Measurements from ENCODE around the gene SMARCC1.

The SMARCC1 gene

GRCh38 chr3:47628426-47628825 lies 153.3 kb downstream of the SMARCC1 start:
- no peak for TF ChIP-seq POLR2AphosphoS5 (IDR thresholded peaks at IDR 0.05; ENCODE audit: low read depth)
- H3K27ac ChIP-seq (replicated peaks): no peak overlapping the region
- DNase-seq (ENCODE audit: low read depth in 1 of 2, low spot score in 1 of 2): no peak
- H3K27me3 ChIP-seq (ENCODE audit: insufficient read depth, poor library complexity, severe bottlenecking): no peaks in the 10 kb centered on the region
- no peak overlapping the region for H3K4me3 ChIP-seq (replicated peaks; ENCODE audit: insufficient read depth, low read length)

GRCh38 chr3:47622671-47623461 lies 158.8 kb downstream of the SMARCC1 start:
- Histone ChIP-seq H3K27ac (replicated peaks) (no peak overlapping the region), H3K4me3 (replicated peaks; ENCODE audit: insufficient read depth, low read length) (no peak overlapping the region), H3K27me3 (ENCODE audit: insufficient read depth, poor library complexity, severe bottlenecking) (no peaks in the 10 kb centered on the region)
- no peak for DNase-seq (ENCODE audit: low read depth in 1 of 2, low spot score in 1 of 2)
- TF ChIP-seq GABPA (IDR thresholded peaks at IDR 0.05; ENCODE audit: low read depth) (no peak), POLR2AphosphoS5 (IDR thresholded peaks at IDR 0.05; ENCODE audit: low read depth) (no peak), SPI1 (IDR thresholded peaks at IDR 0.05; ENCODE audit: borderline replicate concordance, low read depth) (no peak)
- TF ChIP-seq, protein P1, sequence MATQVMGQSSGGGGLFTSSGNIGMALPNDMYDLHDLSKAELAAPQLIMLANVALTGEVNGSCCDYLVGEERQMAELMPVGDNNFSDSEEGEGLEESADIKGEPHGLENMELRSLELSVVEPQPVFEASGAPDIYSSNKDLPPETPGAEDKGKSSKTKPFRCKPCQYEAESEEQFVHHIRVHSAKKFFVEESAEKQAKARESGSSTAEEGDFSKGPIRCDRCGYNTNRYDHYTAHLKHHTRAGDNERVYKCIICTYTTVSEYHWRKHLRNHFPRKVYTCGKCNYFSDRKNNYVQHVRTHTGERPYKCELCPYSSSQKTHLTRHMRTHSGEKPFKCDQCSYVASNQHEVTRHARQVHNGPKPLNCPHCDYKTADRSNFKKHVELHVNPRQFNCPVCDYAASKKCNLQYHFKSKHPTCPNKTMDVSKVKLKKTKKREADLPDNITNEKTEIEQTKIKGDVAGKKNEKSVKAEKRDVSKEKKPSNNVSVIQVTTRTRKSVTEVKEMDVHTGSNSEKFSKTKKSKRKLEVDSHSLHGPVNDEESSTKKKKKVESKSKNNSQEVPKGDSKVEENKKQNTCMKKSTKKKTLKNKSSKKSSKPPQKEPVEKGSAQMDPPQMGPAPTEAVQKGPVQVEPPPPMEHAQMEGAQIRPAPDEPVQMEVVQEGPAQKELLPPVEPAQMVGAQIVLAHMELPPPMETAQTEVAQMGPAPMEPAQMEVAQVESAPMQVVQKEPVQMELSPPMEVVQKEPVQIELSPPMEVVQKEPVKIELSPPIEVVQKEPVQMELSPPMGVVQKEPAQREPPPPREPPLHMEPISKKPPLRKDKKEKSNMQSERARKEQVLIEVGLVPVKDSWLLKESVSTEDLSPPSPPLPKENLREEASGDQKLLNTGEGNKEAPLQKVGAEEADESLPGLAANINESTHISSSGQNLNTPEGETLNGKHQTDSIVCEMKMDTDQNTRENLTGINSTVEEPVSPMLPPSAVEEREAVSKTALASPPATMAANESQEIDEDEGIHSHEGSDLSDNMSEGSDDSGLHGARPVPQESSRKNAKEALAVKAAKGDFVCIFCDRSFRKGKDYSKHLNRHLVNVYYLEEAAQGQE (IDR thresholded peaks at IDR 0.05; ENCODE audit: insufficient replicate concordance, low read depth): no peak
- TF ChIP-seq, protein P2, sequence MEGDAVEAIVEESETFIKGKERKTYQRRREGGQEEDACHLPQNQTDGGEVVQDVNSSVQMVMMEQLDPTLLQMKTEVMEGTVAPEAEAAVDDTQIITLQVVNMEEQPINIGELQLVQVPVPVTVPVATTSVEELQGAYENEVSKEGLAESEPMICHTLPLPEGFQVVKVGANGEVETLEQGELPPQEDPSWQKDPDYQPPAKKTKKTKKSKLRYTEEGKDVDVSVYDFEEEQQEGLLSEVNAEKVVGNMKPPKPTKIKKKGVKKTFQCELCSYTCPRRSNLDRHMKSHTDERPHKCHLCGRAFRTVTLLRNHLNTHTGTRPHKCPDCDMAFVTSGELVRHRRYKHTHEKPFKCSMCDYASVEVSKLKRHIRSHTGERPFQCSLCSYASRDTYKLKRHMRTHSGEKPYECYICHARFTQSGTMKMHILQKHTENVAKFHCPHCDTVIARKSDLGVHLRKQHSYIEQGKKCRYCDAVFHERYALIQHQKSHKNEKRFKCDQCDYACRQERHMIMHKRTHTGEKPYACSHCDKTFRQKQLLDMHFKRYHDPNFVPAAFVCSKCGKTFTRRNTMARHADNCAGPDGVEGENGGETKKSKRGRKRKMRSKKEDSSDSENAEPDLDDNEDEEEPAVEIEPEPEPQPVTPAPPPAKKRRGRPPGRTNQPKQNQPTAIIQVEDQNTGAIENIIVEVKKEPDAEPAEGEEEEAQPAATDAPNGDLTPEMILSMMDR (IDR thresholded peaks at IDR 0.05; ENCODE audit: insufficient read depth, low read length): no peak

- H3K27ac ChIP-seq (replicated peaks): no peak overlapping the region
- DNase-seq (ENCODE audit: low read depth in 1 of 2, low spot score in 1 of 2): no peak
- TF ChIP-seq SPI1 (IDR thresholded peaks at IDR 0.05; ENCODE audit: borderline replicate concordance, low read depth): no peak
- no peak for TF ChIP-seq GABPA (IDR thresholded peaks at IDR 0.05; ENCODE audit: low read depth)
- no peak for TF ChIP-seq POLR2AphosphoS5 (IDR thresholded peaks at IDR 0.05; ENCODE audit: low read depth)
- TF ChIP-seq, protein P2 (IDR thresholded peaks at IDR 0.05; ENCODE audit: insufficient read depth, low read length): no peak
- TF ChIP-seq, protein P1 (IDR thresholded peaks at IDR 0.05; ENCODE audit: insufficient replicate concordance, low read depth): no peak
- no peaks in the 10 kb centered on the region for H3K27me3 ChIP-seq (ENCODE audit: insufficient read depth, poor library complexity, severe bottlenecking)
- H3K4me3 ChIP-seq (replicated peaks; ENCODE audit: insufficient read depth, low read length): no peak overlapping the region
Measured at GRCh38 chr3:47617086-47618010, 164.3 kb downstream of the SMARCC1 start.

DNA sequence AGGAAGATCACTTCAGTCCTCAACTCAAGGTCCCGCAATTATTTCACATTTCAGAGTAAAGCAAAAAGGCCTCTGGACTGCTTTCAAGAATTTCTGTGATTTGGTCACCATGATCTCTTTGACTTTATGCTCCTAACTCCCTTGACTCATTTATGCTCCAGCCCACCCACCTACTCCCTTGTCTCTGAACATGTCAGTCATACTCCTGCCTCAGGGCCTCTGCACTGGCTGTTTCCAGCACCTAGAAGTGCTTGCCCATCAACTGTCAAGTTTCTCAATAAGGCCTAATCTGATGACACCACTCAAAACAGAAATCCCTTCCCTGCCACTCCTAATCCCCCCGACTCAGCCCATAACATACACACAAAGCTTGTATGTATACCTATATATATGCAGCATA lies 166.9 kb downstream of the SMARCC1 start:
- H3K4me3 ChIP-seq (replicated peaks; ENCODE audit: insufficient read depth, low read length): no peak overlapping the region
- no peak overlapping the region for H3K27ac ChIP-seq (replicated peaks)
- no peaks in the 10 kb centered on the region for H3K27me3 ChIP-seq (ENCODE audit: insufficient read depth, poor library complexity, severe bottlenecking)
- TF ChIP-seq, protein P1 (IDR thresholded peaks at IDR 0.05; ENCODE audit: insufficient replicate concordance, low read depth): no peak
- TF ChIP-seq GABPA (IDR thresholded peaks at IDR 0.05; ENCODE audit: low read depth): no peak
- TF ChIP-seq SPI1 (IDR thresholded peaks at IDR 0.05; ENCODE audit: borderline replicate concordance, low read depth): no peak
- TF ChIP-seq, protein P2 (IDR thresholded peaks at IDR 0.05; ENCODE audit: insufficient read depth, low read length): no peak
- no peak for TF ChIP-seq POLR2AphosphoS5 (IDR thresholded peaks at IDR 0.05; ENCODE audit: low read depth)
- DNase-seq (ENCODE audit: low read depth in 1 of 2, low spot score in 1 of 2): no peak

Measured in HL-60 (cell line).